Right forelimb (tissue), 1 donor: ENCODE measurements around the gene CAND1.
"Not testable (repeated sequence)": the region's sequence is repeated elsewhere in the genome, so short reads cannot be mapped to it uniquely, and the experiment has no call there.

Experiments used
- DNase-seq: peaks from one replicate; pipeline ENCODE4 v3.0.0-alpha.2; 2018

The CAND1 gene

GRCh38 chr12:67284561-67284960 is 15.4 kb downstream of the CAND1 start:
- DNase-seq: no peak

- DNase-seq: no peak
Observed at GRCh38 chr12:67286257-67286656, 17.1 kb downstream of the CAND1 start.

GRCh38 chr12:67287311-67287710 is 18.2 kb downstream of the CAND1 start:
- no peak for DNase-seq

- DNase-seq: no peak
Observed at GRCh38 chr12:67288561-67288960, 19.4 kb downstream of the CAND1 start.

- DNase-seq: no peak
Observed at GRCh38 chr12:67290378-67290777, 21.2 kb downstream of the CAND1 start.

GRCh38 chr12:67299526-67299925 is 30.4 kb downstream of the CAND1 start:
- DNase-seq: no peak

GRCh38 chr12:67299926-67300325 is 30.8 kb downstream of the CAND1 start:
- no peak for DNase-seq

GRCh38 chr12:67302162-67302561 is 33.0 kb downstream of the CAND1 start:
- DNase-seq: no peak

GRCh38 chr12:67305544-67305943 is 36.4 kb downstream of the CAND1 start:
- DNase-seq: no peak

- DNase-seq: no peak
Observed at GRCh38 chr12:67306712-67307111, 37.6 kb downstream of the CAND1 start.

- no peak for DNase-seq
Observed at GRCh38 chr12:67315661-67316060, 46.5 kb downstream of the CAND1 start.

- no peak for DNase-seq
Observed at GRCh38 chr12:67318786-67319185, 49.6 kb downstream of the CAND1 start.

GRCh38 chr12:67319936-67320335 is 50.8 kb downstream of the CAND1 start:
- no peak for DNase-seq

GRCh38 chr12:67320614-67321295 is 51.6 kb downstream of the CAND1 start:
- DNase-seq: no peak

- no peak for DNase-seq
Observed at GRCh38 chr12:67322580-67322979, 53.4 kb downstream of the CAND1 start.

- DNase-seq: no peak
Observed at GRCh38 chr12:67323007-67323406, 53.8 kb downstream of the CAND1 start.

GRCh38 chr12:67326637-67327036 is 57.5 kb downstream of the CAND1 start:
- DNase-seq: no peak

- DNase-seq: no peak
Observed at GRCh38 chr12:67327466-67327865, 58.3 kb downstream of the CAND1 start.

GRCh38 chr12:67331123-67331522 is 62.0 kb downstream of the CAND1 start:
- no peak for DNase-seq

GRCh38 chr12:67331828-67332227 is 62.7 kb downstream of the CAND1 start:
- no peak for DNase-seq

- DNase-seq: no peak
Observed at GRCh38 chr12:67333649-67334048, 64.5 kb downstream of the CAND1 start.

- no peak for DNase-seq
Observed at GRCh38 chr12:67338426-67338825, 69.3 kb downstream of the CAND1 start.

GRCh38 chr12:67339530-67339929 is 70.4 kb downstream of the CAND1 start:
- DNase-seq: no peak

- DNase-seq: not testable (repeated sequence)
Observed at GRCh38 chr12:67341086-67341485, 71.9 kb downstream of the CAND1 start.

GRCh38 chr12:67344979-67345710 is 76.0 kb downstream of the CAND1 start:
- no peak for DNase-seq
